Omental fat pad (tissue), 4 donors: ENCODE data around the gene COPS3. TPM values are rescaled to one million over a fixed set of nuclear protein-coding genes. Genes with fewer than 3 reads are reported as not detected.
"Not testable (repeated sequence)": the region's sequence is repeated elsewhere in the genome, so short reads cannot be mapped to it uniquely, and the experiment has no call there.

Experiments used
- ATAC-seq: fragments of 150-250 bp; one replicate; pipeline ENCODE4 v1.9.1; 2016; ENCODE audit warnings: mild to moderate bottlenecking, moderate library complexity; ENCODE audit not compliant: low FRiP score
- DNase-seq: peaks from one replicate; pipeline ENCODE4 v3.0.0-alpha.2; 2019; ENCODE audit warnings: low spot score
- total RNA-seq, 4 donors: library from RNA; depleted of rRNA; stranded (reverse); fragments of >200 nt; gene quantifications; one replicate each; pipeline ENCODE4 v1.1.0, GENCODE V29; 2016
- TF ChIP-seq, protein P1 (sequence below), 3 donors: fragments of 450-650 bp; IDR thresholded peaks; one replicate each; pipeline ENCODE4 v1.5.1; 2016 to 2017; ENCODE audit warnings: antibody characterized with exemption in 3 of 3, mild to moderate bottlenecking in 3 of 3, moderate library complexity in 2 of 3

The COPS3 gene
- total RNA-seq, 4 donors from 2014 or later, result 39.9 to 68.9 (median 49.5) TPM

DNA sequence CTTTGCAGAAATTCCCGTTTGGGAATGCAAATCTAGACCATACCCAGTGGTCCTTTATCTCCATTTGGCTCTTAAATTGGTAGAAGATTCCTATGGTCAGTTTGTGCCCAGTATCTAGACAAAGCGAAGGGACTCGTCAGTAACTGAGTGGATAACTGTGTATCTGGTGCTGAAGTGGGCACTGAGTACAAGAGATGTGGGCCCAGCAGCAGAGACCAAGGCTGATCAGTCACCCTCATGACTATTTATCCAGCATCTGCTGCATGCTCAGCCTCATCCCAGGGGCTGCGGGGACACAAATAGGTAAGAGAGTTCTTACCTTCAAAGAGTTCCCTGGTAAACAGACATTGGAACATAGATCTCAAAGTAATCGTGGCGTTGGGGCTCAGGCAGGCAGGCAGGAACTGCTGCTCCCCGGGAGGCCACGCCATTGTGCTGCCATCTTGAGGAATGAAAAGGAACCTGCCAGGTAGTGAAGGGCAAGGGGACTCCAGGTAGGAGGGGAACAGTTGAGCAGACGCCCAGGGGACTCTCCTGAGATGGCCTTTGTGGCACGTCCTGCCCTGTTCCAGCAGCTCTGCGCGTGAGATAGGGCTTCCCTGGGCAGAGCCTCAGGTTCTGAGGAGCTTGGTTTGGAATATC, 32.4 kb upstream of the COPS3 start:
- TF ChIP-seq, protein P1, sequence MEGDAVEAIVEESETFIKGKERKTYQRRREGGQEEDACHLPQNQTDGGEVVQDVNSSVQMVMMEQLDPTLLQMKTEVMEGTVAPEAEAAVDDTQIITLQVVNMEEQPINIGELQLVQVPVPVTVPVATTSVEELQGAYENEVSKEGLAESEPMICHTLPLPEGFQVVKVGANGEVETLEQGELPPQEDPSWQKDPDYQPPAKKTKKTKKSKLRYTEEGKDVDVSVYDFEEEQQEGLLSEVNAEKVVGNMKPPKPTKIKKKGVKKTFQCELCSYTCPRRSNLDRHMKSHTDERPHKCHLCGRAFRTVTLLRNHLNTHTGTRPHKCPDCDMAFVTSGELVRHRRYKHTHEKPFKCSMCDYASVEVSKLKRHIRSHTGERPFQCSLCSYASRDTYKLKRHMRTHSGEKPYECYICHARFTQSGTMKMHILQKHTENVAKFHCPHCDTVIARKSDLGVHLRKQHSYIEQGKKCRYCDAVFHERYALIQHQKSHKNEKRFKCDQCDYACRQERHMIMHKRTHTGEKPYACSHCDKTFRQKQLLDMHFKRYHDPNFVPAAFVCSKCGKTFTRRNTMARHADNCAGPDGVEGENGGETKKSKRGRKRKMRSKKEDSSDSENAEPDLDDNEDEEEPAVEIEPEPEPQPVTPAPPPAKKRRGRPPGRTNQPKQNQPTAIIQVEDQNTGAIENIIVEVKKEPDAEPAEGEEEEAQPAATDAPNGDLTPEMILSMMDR (IDR thresholded peaks at IDR 0.05), result no peak
- DNase-seq, result no peak
- ATAC-seq, result no peak

DNA sequence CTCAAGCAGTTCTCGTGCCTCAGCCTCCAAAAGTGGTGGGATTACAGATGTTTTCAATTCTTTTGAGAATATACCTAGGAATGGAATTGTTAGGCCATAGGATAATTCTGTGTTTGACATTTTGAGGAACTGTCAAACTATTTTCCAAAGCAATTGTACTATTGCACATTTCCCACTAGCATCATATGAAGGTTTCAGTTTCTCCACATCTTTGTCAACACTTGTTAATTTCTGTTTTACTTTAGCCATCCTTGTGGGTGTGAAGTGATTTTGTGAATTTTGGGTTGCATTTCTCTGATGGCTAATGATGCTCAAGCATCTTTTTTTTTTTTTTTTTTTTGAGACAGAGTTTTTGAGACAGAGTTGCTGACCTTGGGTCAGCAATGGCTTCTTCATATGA, 28.3 kb upstream of the COPS3 start:
- ATAC-seq (no peak), DNase-seq (no peak)
- TF ChIP-seq, protein P1 (IDR thresholded peaks at IDR 0.05), result no peak

DNA sequence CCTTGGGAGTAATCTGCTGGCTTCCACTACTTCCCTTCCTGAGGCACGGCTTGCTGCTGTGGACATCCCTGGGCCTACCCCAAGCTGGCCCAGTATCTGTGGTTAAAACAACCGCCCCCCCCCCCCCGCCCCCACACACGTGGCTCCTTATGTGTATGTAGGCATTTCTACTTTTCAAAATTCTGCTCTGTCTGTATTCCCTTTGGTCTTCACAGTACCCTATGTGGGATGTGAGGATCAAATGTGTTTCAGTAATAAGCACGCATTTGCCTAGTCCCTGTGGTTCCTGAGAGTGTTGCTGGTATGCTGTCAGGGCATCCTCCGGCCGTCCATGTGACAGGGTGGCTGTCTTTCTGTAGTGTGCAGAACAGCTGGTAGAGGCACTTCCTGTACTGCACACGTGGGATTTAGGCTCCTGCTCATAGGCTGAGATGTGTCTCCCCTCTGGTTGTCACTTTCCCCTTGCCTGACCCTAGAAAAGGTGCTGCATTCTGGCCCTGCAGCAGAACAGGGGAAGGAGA, 24.3 kb upstream of the COPS3 start:
- ATAC-seq (no peak), DNase-seq (no peak)
- TF ChIP-seq, protein P1 (IDR thresholded peaks at IDR 0.05), result no peak

DNA sequence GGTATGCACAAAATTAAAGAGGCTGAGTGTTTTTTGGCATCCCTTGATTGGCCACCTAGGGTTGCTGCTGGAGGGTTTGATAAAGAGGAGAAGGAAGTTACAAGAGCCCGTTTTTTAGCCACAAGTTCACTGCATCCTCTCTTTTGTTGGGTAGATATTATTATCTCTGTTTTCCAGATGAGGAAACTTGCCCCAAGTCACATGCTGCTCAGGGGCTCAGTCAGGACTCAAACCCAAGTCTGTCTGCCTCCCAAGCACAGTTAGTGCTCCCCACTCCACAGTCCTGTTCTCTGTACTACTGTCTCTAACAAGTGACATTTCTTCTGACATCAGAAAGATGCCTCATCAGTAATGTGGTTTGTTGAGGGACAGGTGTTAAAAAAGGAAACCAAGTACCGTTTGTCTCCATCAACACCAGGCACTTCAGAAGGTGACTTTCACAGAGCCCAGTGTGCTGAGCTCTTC, 23.5 kb upstream of the COPS3 start:
- DNase-seq, result no peak
- TF ChIP-seq, protein P1 (IDR thresholded peaks at IDR 0.05), result no peak
- no peak for ATAC-seq

DNA sequence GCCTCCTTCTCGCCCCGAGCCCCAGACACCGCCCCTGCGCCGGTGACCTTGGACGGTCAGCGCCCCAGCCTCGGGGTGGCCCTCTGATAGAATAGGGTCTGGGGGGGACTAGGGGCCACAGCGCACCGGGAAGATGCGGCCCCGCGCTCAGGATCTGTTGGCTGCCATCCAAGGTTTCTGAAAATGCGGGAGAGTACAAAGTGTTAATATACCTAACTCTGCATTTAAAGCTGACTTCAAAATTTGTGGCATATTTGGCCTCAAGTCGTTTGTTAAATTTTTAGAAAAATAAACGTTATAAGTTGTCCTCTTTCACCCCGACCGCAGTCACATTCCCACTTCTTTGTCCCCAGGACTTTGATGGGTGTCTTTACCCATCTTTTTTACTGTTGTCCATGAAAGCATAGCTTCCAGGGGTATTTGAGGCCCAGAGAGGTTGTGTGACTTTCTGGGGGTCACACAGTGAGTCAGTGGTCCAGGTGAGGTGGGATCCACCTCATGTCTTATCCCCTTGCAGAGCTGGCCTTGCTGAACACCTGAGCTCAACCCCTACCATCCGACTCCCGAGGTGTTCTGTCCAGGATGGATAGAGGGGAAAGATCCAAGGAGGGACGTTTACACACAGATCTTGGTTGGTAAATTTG, 22.9 kb upstream of the COPS3 start:
- ATAC-seq (no peak), DNase-seq (no peak)
- TF ChIP-seq, protein P1 (IDR thresholded peaks at IDR 0.05), result no peak

DNA sequence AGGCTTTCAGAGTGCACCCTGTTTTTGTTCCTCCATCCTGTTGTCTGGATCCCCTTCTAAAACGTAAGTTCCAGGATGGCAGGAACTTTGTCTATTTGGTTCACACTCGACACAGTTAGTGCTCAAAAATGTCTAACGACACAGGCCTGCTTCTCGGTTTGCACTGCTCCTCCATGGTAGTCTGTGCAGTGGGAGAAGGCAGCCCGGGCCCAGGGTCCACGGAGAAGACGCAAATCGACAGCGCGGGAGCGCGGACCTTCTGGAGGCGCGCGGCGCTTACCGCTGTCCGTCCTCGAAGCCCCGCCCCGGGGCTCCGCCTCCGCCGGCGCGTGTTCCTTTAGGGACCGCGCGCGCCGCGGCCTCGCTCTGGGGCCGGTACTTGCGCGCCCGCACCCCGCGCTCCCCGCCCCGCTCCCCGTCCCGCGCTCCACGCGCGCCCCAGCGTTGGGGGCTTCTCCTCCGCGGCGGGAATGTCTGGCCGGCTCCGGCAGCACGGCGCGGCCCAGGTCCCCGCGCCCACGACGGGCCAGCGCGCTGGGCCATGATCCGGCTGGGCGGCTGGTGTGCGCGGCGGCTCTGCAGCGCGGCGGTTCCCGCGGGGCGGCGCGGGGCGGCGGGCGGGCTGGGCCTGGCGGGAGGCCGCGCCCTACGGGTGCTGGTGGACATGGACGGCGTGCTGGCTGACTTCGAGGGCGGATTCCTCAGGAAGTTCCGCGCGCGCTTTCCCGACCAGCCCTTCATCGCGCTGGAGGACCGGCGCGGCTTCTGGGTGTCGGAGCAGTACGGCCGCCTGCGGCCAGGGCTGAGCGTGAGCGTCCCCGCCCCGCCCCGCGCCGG, 22.2 kb upstream of the COPS3 start, which contains the start of gene NT5M:
NT5M (plus strand) TSS at position 364 of the 837 bp plus-strand sequence; CDS start at position 542, 178 bp downstream.
- ATAC-seq (peak; percentile 94), DNase-seq (peak; percentile 35)
- TF ChIP-seq, protein P1 (IDR thresholded peaks at IDR 0.05), result no peak

DNA sequence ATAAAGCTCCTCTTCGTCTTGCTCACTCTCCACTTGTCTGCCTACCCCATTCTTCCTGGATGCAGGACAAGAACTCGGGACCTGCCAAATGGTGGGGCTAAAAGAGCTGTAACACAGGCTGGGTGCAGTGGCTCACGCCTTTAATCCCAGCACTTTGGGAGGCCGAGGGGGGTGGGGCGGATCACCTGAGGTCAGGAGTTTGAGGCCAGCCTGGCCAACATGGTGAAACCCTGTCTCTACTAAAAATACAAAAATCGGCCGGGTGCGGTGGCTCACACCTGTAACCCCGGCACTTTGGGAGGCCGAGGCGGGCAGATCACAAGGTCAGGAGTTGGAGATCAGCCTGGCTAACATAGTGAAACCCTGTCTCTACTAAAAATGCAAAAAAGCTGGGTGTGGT, 20.6 kb upstream of the COPS3 start:
- DNase-seq, result not testable (repeated sequence)

More for the DNA sequence above, 20.6 kb upstream of the COPS3 start:
- ATAC-seq, result not testable (repeated sequence)
